NCI-H1436 (cell line): ENCODE data around the gene ATP6V1D.
"Not testable (repeated sequence)": the region's sequence is repeated elsewhere in the genome, so short reads cannot be mapped to it uniquely, and the experiment has no call there.

ENCODE experiments used
- DNase-seq: peaks from one replicate; lab custom pipeline; 2025; lab: John Stamatoyannopoulos, UW

Gene ATP6V1D

GRCh38 chr14:67370830-67371229 lies 11.2 kb upstream of the ATP6V1D start:
- no peak for DNase-seq

GRCh38 chr14:67365476-67365875 lies 5.9 kb upstream of the ATP6V1D start:
- DNase-seq, result no peak

GRCh38 chr14:67360470-67361206 lies 1.0 kb upstream of the ATP6V1D start:
- DNase-seq, result no peak

- DNase-seq, result no peak
Observed at GRCh38 chr14:67358924-67359774, 455 bp downstream of the ATP6V1D start.

- no peak for DNase-seq
Observed at GRCh38 chr14:67357969-67358354, 1.6 kb downstream of the ATP6V1D start.

- DNase-seq, result no peak
Observed at GRCh38 chr14:67357186-67357968, 2.2 kb downstream of the ATP6V1D start.

GRCh38 chr14:67352055-67352454 lies 7.5 kb downstream of the ATP6V1D start:
- no peak for DNase-seq

GRCh38 chr14:67345583-67345982 lies 14.0 kb downstream of the ATP6V1D start:
- no peak for DNase-seq

- no peak for DNase-seq
Observed at GRCh38 chr14:67343601-67344230, 15.9 kb downstream of the ATP6V1D start.

GRCh38 chr14:67341231-67341630 lies 18.4 kb downstream of the ATP6V1D start:
- DNase-seq, result not testable (repeated sequence)

- DNase-seq, result peak; percentile 7
Observed at GRCh38 chr14:67335781-67336180, 23.8 kb downstream of the ATP6V1D start.

GRCh38 chr14:67332468-67332867 lies 27.1 kb downstream of the ATP6V1D start:
- DNase-seq, result no peak

GRCh38 chr14:67331368-67332125 lies 28.1 kb downstream of the ATP6V1D start:
- DNase-seq, result no peak

- not testable (repeated sequence) for DNase-seq
Observed at GRCh38 chr14:67329666-67330065, 29.9 kb downstream of the ATP6V1D start.

- DNase-seq, result no peak
Observed at GRCh38 chr14:67319142-67319541, 40.5 kb downstream of the ATP6V1D start.

GRCh38 chr14:67317822-67318221 lies 41.8 kb downstream of the ATP6V1D start:
- no peak for DNase-seq

GRCh38 chr14:67313153-67313552 lies 46.5 kb downstream of the ATP6V1D start:
- DNase-seq, result no peak

GRCh38 chr14:67311868-67312267 lies 47.7 kb downstream of the ATP6V1D start:
- DNase-seq, result no peak
